WI38 (cell line): ENCODE data around the gene TEX13D.

Source experiments
- H3K4me3 ChIP-seq: 2 replicates; pipeline ENCODE4 v1.5.1; 2011; ENCODE audit warnings: low read depth, mild to moderate bottlenecking, control low read depth, low read length
- TF ChIP-seq, protein P1 (sequence below): IDR thresholded peaks from 2 replicates; pipeline ENCODE4 v1.5.1; 2012; ENCODE audit warnings: low read depth, mild to moderate bottlenecking, control low read depth, low read length

Gene TEX13D

DNA sequence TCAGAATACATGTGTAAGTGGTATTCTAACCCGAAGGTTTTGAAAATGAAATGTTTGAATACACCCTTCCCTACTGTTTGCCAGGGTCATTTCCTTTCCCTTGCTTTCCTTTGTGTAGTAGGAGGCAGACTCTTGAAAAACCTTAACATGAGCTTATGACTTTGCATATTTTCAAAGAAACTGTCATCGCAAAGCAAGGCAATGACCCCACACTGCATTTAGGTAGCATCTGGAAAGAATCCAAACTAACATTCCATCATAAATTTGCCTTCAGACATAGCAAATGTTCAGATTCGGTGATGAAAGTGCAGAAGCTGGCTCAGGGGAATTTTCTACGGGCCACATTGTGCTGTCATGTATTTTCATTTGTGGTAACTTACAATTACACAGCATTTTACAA is 46.2 kb downstream of the TEX13D start:
- TF ChIP-seq, protein P1, sequence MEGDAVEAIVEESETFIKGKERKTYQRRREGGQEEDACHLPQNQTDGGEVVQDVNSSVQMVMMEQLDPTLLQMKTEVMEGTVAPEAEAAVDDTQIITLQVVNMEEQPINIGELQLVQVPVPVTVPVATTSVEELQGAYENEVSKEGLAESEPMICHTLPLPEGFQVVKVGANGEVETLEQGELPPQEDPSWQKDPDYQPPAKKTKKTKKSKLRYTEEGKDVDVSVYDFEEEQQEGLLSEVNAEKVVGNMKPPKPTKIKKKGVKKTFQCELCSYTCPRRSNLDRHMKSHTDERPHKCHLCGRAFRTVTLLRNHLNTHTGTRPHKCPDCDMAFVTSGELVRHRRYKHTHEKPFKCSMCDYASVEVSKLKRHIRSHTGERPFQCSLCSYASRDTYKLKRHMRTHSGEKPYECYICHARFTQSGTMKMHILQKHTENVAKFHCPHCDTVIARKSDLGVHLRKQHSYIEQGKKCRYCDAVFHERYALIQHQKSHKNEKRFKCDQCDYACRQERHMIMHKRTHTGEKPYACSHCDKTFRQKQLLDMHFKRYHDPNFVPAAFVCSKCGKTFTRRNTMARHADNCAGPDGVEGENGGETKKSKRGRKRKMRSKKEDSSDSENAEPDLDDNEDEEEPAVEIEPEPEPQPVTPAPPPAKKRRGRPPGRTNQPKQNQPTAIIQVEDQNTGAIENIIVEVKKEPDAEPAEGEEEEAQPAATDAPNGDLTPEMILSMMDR = no peak
- no peak overlapping the region for H3K4me3 ChIP-seq

DNA sequence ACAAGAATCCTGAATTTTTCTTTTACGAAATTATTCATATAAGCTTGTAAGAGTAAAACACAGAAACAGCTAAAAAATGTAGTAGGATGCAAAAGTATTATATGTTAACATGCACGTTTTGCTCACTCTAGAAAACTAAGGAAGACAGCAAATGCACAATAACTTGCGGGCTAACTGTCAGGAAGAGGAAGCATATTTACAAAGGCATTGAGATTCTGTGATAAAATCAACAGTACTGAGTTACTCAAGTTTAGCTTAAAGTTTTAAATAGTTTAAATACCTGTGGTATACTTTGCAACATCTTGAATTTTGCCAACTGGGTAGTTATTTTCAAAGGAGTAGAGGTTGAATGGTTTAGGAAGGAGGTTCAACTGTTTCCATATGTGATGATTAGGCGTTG is 50.9 kb downstream of the TEX13D start:
- TF ChIP-seq, protein P1 = no peak
- no peak overlapping the region for H3K4me3 ChIP-seq

DNA sequence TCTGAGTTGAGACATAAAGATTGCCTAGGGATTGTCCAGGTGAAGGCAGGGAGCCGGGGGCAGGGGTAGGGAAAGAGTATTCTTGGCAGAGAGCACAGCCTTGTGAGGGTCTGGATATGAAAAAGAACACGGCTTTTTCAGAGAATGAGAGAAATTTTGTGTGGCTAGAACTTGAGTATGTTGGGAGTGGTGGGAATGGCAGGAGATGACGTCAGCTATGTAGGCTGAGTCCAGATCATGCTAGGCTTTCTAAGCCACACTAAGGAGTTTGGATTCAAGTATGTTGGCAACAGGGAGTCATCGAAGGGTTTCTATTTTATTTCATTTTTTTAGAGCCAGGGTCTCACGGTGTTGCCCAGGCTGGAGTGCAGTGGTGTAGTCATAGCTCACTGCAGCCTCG is 53.9 kb downstream of the TEX13D start:
- TF ChIP-seq, protein P1 = no peak
- no peak overlapping the region for H3K4me3 ChIP-seq
